Suprapubic skin (tissue), 4 donors: ENCODE measurements around the gene ADAT2. TPM values are rescaled to one million over a fixed set of nuclear protein-coding genes. Genes with fewer than 3 reads are reported as not detected.

Source experiments
- DNase-seq, 2 donors: peaks; one replicate each; pipeline ENCODE4 v3.0.0-alpha.2; 2019; ENCODE audit warnings: low spot score in 2 of 2
- H3K27ac ChIP-seq: fragments of 200-600 bp; sonication (generic); one replicate; pipeline ENCODE4 v1.5.1; 2019
- H3K27me3 ChIP-seq: fragments of 200-600 bp; sonication (generic); one replicate; pipeline ENCODE4 v1.5.1; 2019
- H3K36me3 ChIP-seq: fragments of 200-600 bp; sonication (generic); one replicate; pipeline ENCODE4 v1.5.1; 2019
- H3K4me1 ChIP-seq: fragments of 200-600 bp; sonication (generic); one replicate; pipeline ENCODE4 v1.5.1; 2019
- H3K4me3 ChIP-seq: fragments of 200-600 bp; sonication (generic); one replicate; pipeline ENCODE4 v1.5.1; 2019; ENCODE audit warnings: mild to moderate bottlenecking
- H3K9me3 ChIP-seq: fragments of 200-600 bp; sonication (generic); one replicate; pipeline ENCODE4 v1.5.1; 2019
- CTCF ChIP-seq, 2 donors: fragments of 200-600 bp in 1 of 2; fragments of 450-650 bp in 1 of 2; sonication (generic) in 1 of 2; IDR thresholded peaks; one replicate each; pipeline ENCODE4 v1.5.1; 2016 to 2019; ENCODE audit warnings: antibody characterized with exemption in 2 of 2, mild to moderate bottlenecking in 1 of 2, moderate library complexity in 1 of 2
- EP300 ChIP-seq: sonication (generic); formaldehyde crosslinking; IDR thresholded peaks from one replicate; pipeline ENCODE4 v1.6.1; 2017; ENCODE audit warnings: antibody characterized with exemption
- POLR2A ChIP-seq, 2 donors: fragments of 450-650 bp; IDR thresholded peaks; one replicate each; pipeline ENCODE4 v1.6.1; 2017; ENCODE audit warnings: antibody characterized with exemption in 2 of 2, mild to moderate bottlenecking in 2 of 2, moderate library complexity in 2 of 2
- POLR2AphosphoS5 ChIP-seq, 3 donors: sonication (generic); formaldehyde crosslinking; IDR thresholded peaks; one replicate each; pipeline ENCODE4 v1.6.1; 2017; ENCODE audit warnings: antibody characterized with exemption in 3 of 3
- WGBS: methylation state at CpG from one replicate; pipeline ENCODE4 v1.1.5; 2018; 5-methylcytosine and 5-hydroxymethylcytosine counted together
- total RNA-seq, 4 donors: library from RNA; depleted of rRNA; stranded (reverse); fragments of >200 nt; gene quantifications; one replicate each; pipeline ENCODE4 v1.1.0, GENCODE V29; 2016

ADAT2 gene
- total RNA-seq, 4 donors from 2014 or later, result 7.2 to 13.7 (median 8.1) TPM

- DNase-seq, result no peak
- H3K4me3 ChIP-seq, result no peak overlapping the region
- H3K4me1 ChIP-seq, result no peaks in the 10 kb centered on the region
- peaks cover 11% of the 10 kb centered on the region for H3K36me3 ChIP-seq
- H3K27me3 ChIP-seq, result no peaks in the 10 kb centered on the region
- no peak overlapping the region for H3K27ac ChIP-seq
- TF ChIP-seq CTCF (IDR thresholded peaks at IDR 0.05) (no peak), POLR2AphosphoS5 (IDR thresholded peaks at IDR 0.05) (no peak), POLR2A (IDR thresholded peaks at IDR 0.05) (no peak), EP300 (no peak)
- WGBS, result 91% methylated on average over 3 of the region's 3 CpGs
- no peaks in the 10 kb centered on the region for H3K9me3 ChIP-seq
Observed at GRCh38 chr6:143486752-143487151, 36.3 kb upstream of the ADAT2 start.

- TF ChIP-seq CTCF (IDR thresholded peaks at IDR 0.05) (no peak), POLR2AphosphoS5 (IDR thresholded peaks at IDR 0.05) (no peak), POLR2A (IDR thresholded peaks at IDR 0.05) (no peak), EP300 (no peak)
- H3K27me3 ChIP-seq, result no peaks in the 10 kb centered on the region
- H3K9me3 ChIP-seq, result no peaks in the 10 kb centered on the region
- no peak for DNase-seq
- WGBS, result 84% methylated on average over 2 of the region's 2 CpGs
- H3K36me3 ChIP-seq, result peaks cover 11% of the 10 kb centered on the region
- no peaks in the 10 kb centered on the region for H3K4me1 ChIP-seq
- no peak overlapping the region for H3K27ac ChIP-seq
- no peak overlapping the region for H3K4me3 ChIP-seq
Observed at GRCh38 chr6:143485967-143486366, 35.5 kb upstream of the ADAT2 start.

GRCh38 chr6:143482593-143482992 is 32.1 kb upstream of the ADAT2 start:
- Histone ChIP-seq H3K4me3 (no peak overlapping the region), H3K9me3 (no peaks in the 10 kb centered on the region), H3K36me3 (peaks cover 15% of the 10 kb centered on the region), H3K27ac (no peak overlapping the region), H3K4me1 (no peaks in the 10 kb centered on the region), H3K27me3 (no peaks in the 10 kb centered on the region)
- DNase-seq, result no peak
- TF ChIP-seq POLR2AphosphoS5 (IDR thresholded peaks at IDR 0.05), result no peak
- no peak for TF ChIP-seq EP300
- TF ChIP-seq CTCF (IDR thresholded peaks at IDR 0.05), result no peak
- TF ChIP-seq POLR2A (IDR thresholded peaks at IDR 0.05), result no peak
- 66% methylated on average over 2 of the region's 2 CpGs for whole genome bisulfite sequencing

- peaks cover 50% of the 10 kb centered on the region for H3K36me3 ChIP-seq
- WGBS, result 95% methylated on average over 3 of the region's 3 CpGs
- no peak for DNase-seq
- no peaks in the 10 kb centered on the region for H3K27me3 ChIP-seq
- no peak overlapping the region for H3K27ac ChIP-seq
- no peaks in the 10 kb centered on the region for H3K4me1 ChIP-seq
- H3K4me3 ChIP-seq, result no peak overlapping the region
- H3K9me3 ChIP-seq, result no peaks in the 10 kb centered on the region
- TF ChIP-seq CTCF (IDR thresholded peaks at IDR 0.05) (no peak), POLR2A (IDR thresholded peaks at IDR 0.05) (no peak), EP300 (no peak), POLR2AphosphoS5 (IDR thresholded peaks at IDR 0.05) (no peak)
Observed at GRCh38 chr6:143478479-143479062, 28.1 kb upstream of the ADAT2 start.

- DNase-seq, result no peak
- Histone ChIP-seq H3K36me3 (peaks cover 68% of the 10 kb centered on the region), H3K27ac (no peak overlapping the region), H3K27me3 (no peaks in the 10 kb centered on the region), H3K4me1 (no peaks in the 10 kb centered on the region), H3K4me3 (no peak overlapping the region), H3K9me3 (no peaks in the 10 kb centered on the region)
- TF ChIP-seq EP300, result no peak
- TF ChIP-seq POLR2A (IDR thresholded peaks at IDR 0.05), result no peak
- TF ChIP-seq CTCF (IDR thresholded peaks at IDR 0.05), result no peak
- TF ChIP-seq POLR2AphosphoS5 (IDR thresholded peaks at IDR 0.05), result no peak
- WGBS, result 91% methylated on average over 1 of the region's 1 CpG
Observed at GRCh38 chr6:143476545-143476944, 26.1 kb upstream of the ADAT2 start.
